Measurements from ENCODE around the gene RPS15.
"Not testable (repeated sequence)": the region's sequence is repeated elsewhere in the genome, so short reads cannot be mapped to it uniquely, and the experiment has no call there.

RPS15 gene

GRCh38 chr19:1402411-1403070 is 35.7 kb upstream of the RPS15 start:
- no peak for DNase-seq

DNA sequence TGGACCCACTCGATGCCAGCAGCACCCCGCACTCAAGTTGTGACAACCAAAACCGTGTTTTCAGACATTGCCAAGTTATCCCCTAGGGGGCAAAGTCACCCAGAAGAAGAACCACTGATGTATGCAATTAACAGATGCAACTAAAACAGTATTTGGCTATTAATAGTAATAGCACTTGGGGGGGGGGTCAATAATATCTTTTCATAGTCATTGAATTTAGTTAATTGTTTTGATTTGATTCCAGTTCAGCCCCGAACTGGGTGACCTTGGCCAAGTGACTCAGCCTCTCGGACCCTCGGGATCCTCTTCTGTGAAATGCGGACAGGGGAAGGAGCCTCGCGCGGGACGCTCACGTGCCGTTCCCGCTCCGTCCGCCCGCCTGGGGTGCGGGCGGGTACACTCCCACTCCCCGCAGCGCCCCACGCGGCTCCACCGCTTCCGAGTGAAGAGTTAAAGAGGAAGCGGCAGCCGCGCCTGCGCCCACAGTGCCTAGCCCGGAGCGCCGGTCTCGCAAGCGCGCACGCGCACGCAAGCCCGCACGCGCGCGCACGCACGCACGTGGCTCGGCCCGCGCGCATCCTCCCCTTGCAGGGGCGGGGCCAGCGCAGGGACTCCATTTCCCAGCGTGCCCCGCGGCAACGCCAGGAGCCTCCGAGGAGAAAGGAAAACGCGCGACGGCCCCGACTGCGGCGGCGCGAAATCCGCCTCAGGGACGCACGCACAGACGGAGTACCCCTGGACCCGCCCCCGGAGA is 31.2 kb upstream of the RPS15 start:
- DNase-seq, result peak; percentile 97

DNA sequence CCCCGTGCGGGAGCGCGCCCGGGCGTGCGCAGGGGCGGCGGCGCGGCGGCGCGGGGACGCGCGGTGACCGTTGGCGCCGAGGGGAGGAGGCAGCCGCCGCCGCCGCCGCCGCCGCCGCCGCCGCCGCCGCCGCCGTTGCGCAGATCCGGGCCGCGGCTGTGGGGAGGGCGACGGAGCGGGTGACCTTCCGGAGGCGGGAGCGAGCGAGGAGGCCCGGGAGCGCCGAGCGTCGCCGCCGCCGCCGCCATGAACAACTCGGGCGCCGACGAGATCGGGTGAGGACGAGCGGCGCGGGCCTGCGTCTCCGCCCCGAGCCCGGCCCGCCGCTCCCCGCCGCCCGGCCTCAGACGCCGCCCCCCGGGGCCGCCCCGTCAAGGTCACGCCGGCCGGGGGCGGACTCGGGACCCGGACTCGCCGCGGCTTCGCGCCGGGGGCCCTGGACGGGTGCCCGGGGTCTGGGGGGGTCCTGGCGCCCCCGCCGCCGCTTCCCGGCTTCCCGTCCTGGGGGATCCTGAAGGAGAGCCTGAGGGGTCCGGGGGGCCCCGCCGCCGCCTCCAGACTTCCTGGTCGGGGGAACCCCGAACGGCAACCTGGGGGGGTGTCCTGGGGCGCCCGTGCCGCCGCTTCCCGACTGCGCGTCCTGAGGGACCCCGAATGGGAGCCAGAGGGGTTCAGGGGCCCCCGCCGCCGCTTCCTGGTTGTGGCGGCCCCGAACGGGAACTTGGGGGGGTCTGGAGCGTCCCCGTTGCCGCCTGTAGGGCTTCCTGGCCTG is 30.5 kb upstream of the RPS15 start, which contains the start of gene DAZAP1:
DAZAP1 (plus strand) TSS at position 59 of the 772 bp plus-strand sequence; CDS start at position 247, 188 bp downstream.
- DNase-seq, result no peak

GRCh38 chr19:1408300-1409203 is 29.6 kb upstream of the RPS15 start:
- peak; percentile 51 for DNase-seq

- no peak for DNase-seq
Observed at GRCh38 chr19:1409204-1410005, 28.8 kb upstream of the RPS15 start.

- no peak for DNase-seq
Observed at GRCh38 chr19:1410136-1410786, 27.9 kb upstream of the RPS15 start.

GRCh38 chr19:1410789-1411188 is 27.4 kb upstream of the RPS15 start:
- DNase-seq, result no peak

DNA sequence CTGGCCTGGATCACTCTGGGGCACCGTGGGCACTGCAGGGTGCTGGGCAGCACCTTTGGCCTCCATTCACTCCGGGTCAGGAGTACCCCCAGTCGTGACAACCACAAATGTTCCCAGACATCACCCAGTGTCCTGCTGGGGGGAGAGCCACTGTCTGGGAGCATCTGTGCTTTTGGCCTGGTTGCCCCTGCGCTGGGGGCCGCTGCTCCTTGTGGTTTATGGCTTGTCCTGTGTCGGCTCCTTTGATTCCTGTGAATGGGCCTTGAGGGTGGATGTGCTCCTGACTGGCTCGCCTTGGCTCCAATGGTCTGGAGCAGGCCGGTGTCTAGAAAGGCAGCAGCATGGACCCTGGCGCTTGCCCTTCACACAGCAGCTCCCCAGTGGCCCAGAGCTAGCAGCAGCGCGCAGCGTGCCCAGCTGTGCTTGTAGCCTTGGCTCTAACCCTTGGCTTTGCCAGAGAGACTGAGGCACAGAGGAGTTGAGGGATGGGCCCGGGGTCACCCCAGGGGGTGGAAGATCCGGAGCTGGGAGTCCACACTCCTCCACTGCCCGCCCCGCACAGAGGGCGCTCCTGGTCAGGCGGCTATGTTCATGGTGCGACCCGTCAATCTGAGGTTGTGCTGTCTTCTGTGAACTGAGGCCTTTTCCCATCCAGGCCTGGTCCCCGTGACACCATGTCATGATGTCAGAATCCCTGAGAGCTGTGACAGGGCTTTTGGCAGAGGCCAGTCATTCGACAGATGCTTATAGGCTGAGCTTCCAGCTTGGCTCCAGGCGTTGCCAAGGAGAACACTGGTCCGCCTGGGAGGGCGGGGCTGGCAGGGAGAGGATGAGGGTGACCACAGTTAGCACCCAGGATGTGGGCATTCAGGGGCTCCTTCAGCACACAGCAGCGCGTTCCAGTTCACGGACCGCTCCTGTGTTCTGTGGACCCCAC is 26.7 kb upstream of the RPS15 start:
- DNase-seq, result no peak

GRCh38 chr19:1412323-1412923 is 25.8 kb upstream of the RPS15 start:
- DNase-seq, result no peak

GRCh38 chr19:1412995-1413800 is 25.0 kb upstream of the RPS15 start:
- no peak for DNase-seq

DNA sequence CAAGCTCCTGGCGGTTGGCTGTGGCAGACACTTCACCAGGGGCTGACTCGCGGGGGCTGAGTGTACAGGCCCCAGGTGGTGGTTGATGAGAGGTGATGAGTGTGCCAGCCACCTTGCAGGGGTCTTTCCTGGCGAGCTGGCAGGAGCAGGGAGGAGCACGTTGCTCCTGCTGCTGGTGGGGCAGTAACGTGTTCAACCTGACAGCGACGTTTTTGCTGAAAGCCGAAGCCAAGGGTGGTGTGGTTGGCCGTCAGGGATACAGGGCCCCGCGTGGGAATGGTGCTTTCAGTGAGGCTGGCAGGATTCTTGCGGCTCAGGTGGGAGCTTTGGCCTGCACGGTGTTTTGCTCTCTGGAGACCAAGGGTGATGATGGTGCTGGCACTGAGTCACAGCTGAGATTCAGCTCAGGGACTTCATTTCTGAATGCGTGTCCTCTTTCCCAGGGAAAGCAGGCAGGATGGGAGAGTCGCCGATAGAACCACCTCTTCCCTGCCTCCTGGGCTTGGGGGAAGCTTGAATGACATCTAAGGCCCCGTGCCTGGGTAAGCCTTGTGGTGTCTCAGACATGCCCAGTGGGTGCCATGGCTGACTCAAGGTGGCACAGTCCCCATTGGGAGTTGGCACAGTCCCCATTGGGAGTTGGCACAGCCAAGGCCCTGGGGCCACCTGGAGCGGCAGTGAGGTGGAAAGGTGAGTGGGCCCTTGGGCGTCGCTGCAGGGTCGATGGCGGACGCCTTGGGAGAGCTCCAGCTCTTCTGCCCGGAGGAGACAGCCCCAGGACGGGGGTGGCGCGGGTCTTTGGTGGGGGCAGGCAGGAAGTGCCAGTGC is 22.0 kb upstream of the RPS15 start:
- no peak for DNase-seq

GRCh38 chr19:1417145-1417544 is 21.1 kb upstream of the RPS15 start:
- DNase-seq, result no peak

DNA sequence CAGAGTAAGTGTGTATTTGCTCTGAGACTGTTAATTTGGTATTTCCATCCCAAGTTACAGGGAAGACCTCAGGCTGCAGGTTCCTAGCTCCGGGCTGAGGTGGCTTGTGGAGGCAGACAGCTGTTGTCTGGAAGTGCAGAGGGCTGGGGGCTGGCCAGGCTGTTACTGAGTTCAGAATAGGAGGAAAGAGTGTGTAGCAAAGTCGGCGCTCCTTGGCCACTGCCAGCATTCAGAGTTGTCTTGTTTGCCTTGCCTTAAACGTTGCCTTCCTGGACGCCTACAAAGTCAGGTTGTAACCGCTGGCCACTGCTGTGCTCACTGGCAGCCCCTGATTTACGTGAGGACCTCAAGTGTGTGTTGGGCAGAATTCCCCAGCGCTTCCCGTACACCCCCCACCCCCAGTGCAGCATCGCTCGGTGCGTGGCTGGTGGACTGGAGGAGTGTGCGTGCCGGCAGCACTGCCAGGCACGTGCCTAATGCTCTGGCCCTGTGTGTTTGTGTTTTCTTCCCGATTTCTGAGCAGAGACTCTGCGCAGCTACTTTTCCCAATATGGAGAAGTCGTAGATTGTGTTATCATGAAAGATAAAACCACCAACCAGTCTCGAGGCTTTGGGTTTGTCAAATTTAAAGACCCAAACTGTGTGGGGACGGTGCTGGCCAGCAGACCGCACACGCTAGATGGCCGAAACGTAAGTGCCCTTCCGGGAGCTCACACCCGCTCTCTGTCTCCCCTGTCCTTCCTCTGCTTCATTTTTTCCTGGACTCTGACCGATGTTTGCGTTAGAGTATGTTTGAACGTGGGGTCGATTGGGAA is 20.3 kb upstream of the RPS15 start:
- no peak for DNase-seq

DNA sequence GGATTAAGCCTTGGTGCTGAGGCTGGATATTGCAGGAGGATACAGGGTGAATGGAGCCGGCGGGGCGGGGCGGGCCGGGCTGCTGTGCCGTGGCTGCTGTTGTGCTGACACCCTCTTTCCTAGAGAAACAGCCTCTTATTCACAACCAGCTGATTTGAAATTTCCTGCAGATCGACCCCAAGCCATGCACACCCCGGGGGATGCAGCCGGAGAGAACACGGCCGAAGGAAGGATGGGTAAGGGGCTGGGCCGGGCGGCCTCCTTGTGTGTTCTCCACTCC is 19.8 kb upstream of the RPS15 start:
- no peak for DNase-seq

- no peak for DNase-seq
Observed at GRCh38 chr19:1418951-1419738, 19.1 kb upstream of the RPS15 start.

GRCh38 chr19:1420085-1420484 is 18.1 kb upstream of the RPS15 start:
- not testable (repeated sequence) for DNase-seq

Measured in NCI-H2029 (cell line).